ENCODE data around the gene MTHFD2. TPM values are rescaled to one million over a fixed set of nuclear protein-coding genes. Genes with fewer than 3 reads are reported as not detected.

MTHFD2 gene
- polyA plus RNA-seq, 3 donors = 26.9 to 31.0 (median 29.8) TPM

DNA sequence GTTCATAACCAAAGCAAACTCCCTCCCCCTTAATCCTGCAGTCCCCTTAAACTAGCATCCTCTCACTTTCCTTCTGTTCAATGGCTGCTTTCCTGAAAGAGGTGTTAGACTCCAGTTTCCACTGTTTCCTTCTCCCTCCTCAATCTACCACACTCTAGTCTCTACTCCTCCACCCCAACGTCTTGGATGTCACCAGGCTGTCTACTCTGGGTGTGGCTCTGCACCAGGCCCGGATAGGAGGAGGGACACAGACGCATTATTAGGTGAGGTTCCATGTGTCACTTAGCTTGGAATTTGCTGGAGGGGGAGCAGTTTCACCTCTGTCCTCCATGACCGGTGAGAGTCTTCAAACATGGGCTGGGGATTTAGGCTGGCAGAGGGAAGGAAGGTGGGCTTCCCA, 61.3 kb downstream of the MTHFD2 start:
- no peak for DNase-seq (ENCODE audit: low read depth in 3 of 3, low spot score in 2 of 3)

- no peak for DNase-seq (ENCODE audit: low read depth in 3 of 3, low spot score in 2 of 3)
These were observed 62.1 kb downstream of the MTHFD2 start for GRCh38 chr2:74260495-74260894.

DNA sequence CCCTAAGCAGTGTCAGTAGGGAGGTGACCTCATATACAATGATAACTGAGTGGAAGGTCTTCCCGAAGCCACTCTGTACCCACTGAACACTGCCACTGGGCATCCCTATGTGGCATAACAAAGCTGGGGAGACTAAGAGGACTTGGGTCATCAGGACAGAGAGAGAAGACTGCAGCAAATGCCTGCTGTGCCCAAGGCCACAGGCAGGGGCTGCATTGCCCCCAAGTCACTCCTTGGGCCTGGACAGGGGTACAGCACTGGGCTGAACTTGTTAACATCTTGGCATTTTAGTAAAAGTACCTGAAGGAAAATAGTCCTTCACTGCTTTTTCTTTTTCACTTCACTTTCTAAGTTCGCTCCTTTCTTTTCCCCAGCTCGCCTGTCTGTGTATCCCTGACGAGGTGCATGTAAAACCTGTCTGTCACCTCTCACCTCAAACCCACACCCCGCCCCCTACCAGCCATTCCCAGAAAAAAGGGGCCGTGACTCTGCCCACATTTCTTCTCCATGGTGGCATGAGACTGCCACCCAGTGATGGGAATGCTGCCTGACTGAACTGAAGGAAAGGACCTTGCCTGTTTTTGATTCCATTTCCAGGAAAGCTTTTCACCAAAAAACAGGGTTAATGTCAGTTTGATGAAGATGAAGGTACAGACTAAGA, 62.9 kb downstream of the MTHFD2 start:
- DNase-seq (ENCODE audit: low read depth in 3 of 3, low spot score in 2 of 3) = peak in 1 of 3 donors; percentile 25

- DNase-seq (ENCODE audit: low read depth in 3 of 3, low spot score in 2 of 3) = no peak
These were observed 64.3 kb downstream of the MTHFD2 start for GRCh38 chr2:74262681-74263080.

- DNase-seq (ENCODE audit: low read depth in 3 of 3, low spot score in 2 of 3) = no peak
These were observed 65.9 kb downstream of the MTHFD2 start for GRCh38 chr2:74264281-74264680.

DNA sequence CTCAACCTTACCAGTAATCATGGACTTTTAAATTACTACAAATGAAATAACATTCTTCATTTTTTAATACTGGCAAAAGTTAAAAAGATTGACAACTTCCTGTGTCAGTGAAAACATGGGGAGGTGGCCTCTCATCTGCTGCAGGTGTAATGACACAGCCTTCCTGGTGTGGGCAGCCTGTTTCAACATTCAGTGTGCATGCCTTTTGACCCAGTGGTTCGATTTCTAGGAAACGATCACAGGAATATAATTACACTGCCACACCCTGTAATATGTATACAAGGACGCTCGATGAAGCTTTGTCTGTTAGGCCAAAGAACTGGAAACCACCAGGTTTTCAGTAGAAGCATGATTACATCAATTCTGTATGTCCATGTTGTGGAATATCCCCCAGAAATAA, 68.7 kb downstream of the MTHFD2 start:
- DNase-seq (ENCODE audit: low read depth in 3 of 3, low spot score in 2 of 3) = no peak

Other genes with a start within 250 kb of the MTHFD2 start
- 10 to 100 TPM; 22.3 to 22.9 (median 22.6) TPM for gene TET3, start 213.7 kb upstream of the MTHFD2 start, polyA plus RNA-seq (ENCODE audit: insufficient read length in 3 of 3)
- 10 to 100 TPM; 22.6 to 28.9 (median 27.5) TPM for gene BOLA3, start 50.7 kb upstream of the MTHFD2 start, polyA plus RNA-seq (ENCODE audit: insufficient read length in 3 of 3)
- gene MOB1A, start 19.7 kb upstream of the MTHFD2 start, polyA plus RNA-seq (ENCODE audit: insufficient read length in 3 of 3) = 10 to 100 TPM; 96.4 to 99.9 (median 98.6) TPM
- gene SLC4A5, start 144.8 kb downstream of the MTHFD2 start, polyA plus RNA-seq (ENCODE audit: insufficient read length in 3 of 3) = 1 to 10 TPM; 1.4 to 2.2 (median 2.2) TPM
- 100 to 1,000 TPM; 137 to 143 (median 140) TPM for gene DCTN1, start 181.7 kb downstream of the MTHFD2 start, polyA plus RNA-seq (ENCODE audit: insufficient read length in 3 of 3)
- 1 to 10 TPM; 4.4 to 6.6 (median 5.7) TPM for gene C2orf81, start 223.0 kb downstream of the MTHFD2 start, polyA plus RNA-seq (ENCODE audit: insufficient read length in 3 of 3)
- 10 to 100 TPM; 35.9 to 40.2 (median 36.5) TPM for gene WDR54, start 223.1 kb downstream of the MTHFD2 start, polyA plus RNA-seq (ENCODE audit: insufficient read length in 3 of 3)
- gene RTKN, start 243.3 kb downstream of the MTHFD2 start, polyA plus RNA-seq (ENCODE audit: insufficient read length in 3 of 3) = 10 to 100 TPM; 55.3 to 59.0 (median 55.9) TPM